IPS-20b (cell line): ENCODE results near the gene EXD3.

Experiments used
- H3K27ac ChIP-seq: one replicate; pipeline ENCODE4 v1.5.1; 2013; ENCODE audit warnings: low read length
- H3K27me3 ChIP-seq: 2 replicates; pipeline ENCODE4 v1.6.1; 2013; ENCODE audit warnings: mild to moderate bottlenecking, low read length, inconsistent platforms; ENCODE audit not compliant: insufficient read depth
- H3K36me3 ChIP-seq: 2 replicates; pipeline ENCODE4 v1.6.1; 2013; ENCODE audit warnings: low read depth, mild to moderate bottlenecking, inconsistent platforms, low read length, moderate library complexity; ENCODE audit not compliant: insufficient read depth
- H3K4me1 ChIP-seq: 2 replicates; pipeline ENCODE4 v1.6.1; 2013; ENCODE audit warnings: mild to moderate bottlenecking, control low read depth, inconsistent platforms, low read length, moderate library complexity; ENCODE audit not compliant: insufficient read depth
- H3K4me3 ChIP-seq: 2 replicates; pipeline ENCODE4 v1.5.1; 2013; ENCODE audit warnings: mild to moderate bottlenecking, low read length, inconsistent platforms
- H3K9ac ChIP-seq: 2 replicates; pipeline ENCODE4 v1.6.1; 2013; ENCODE audit warnings: low read depth, mild to moderate bottlenecking, inconsistent platforms, low read length, moderate library complexity
- H3K9me3 ChIP-seq: 2 replicates; pipeline ENCODE4 v1.6.1; 2013; ENCODE audit warnings: mild to moderate bottlenecking, low read depth, low read length, inconsistent platforms; ENCODE audit not compliant: insufficient read depth

The EXD3 gene

GRCh38 chr9:137307255-137308056 is 115.5 kb downstream of the EXD3 start:
- Histone ChIP-seq H3K4me1 (peaks cover 7% of the 10 kb centered on the region; the same call in 1 of the 2 replicates), H3K36me3 (no peaks in the 10 kb centered on the region), H3K27me3 (peaks cover 16% of the 10 kb centered on the region), H3K27ac (no peak overlapping the region), H3K9ac (no peak overlapping the region), H3K4me3 (no peak overlapping the region), H3K9me3 (no peaks in the 10 kb centered on the region)

GRCh38 chr9:137306850-137307254 is 116.1 kb downstream of the EXD3 start:
- no peak overlapping the region for H3K9ac ChIP-seq
- H3K4me1 ChIP-seq, result peaks cover 7% of the 10 kb centered on the region; the same call in 1 of the 2 replicates

GRCh38 chr9:137306066-137306849 is 116.7 kb downstream of the EXD3 start:
- peaks cover 19% of the 10 kb centered on the region for H3K27me3 ChIP-seq
- peaks cover 7% of the 10 kb centered on the region; the same call in 1 of the 2 replicates for H3K4me1 ChIP-seq
- H3K36me3 ChIP-seq, result no peaks in the 10 kb centered on the region
- no peaks in the 10 kb centered on the region for H3K9me3 ChIP-seq
- no peak overlapping the region for H3K4me3 ChIP-seq
- no peak overlapping the region for H3K27ac ChIP-seq
- no peak overlapping the region for H3K9ac ChIP-seq

More at GRCh38 chr9:137306850-137307254, 116.1 kb downstream of the EXD3 start:
- Histone ChIP-seq H3K36me3 (no peaks in the 10 kb centered on the region), H3K9me3 (no peaks in the 10 kb centered on the region), H3K4me3 (no peak overlapping the region), H3K27me3 (peaks cover 16% of the 10 kb centered on the region), H3K27ac (no peak overlapping the region)

GRCh38 chr9:137305798-137306065 is 117.2 kb downstream of the EXD3 start:
- Histone ChIP-seq H3K27me3 (peaks cover 19% of the 10 kb centered on the region), H3K4me1 (peaks cover 7% of the 10 kb centered on the region; the same call in 1 of the 2 replicates), H3K9ac (no peak overlapping the region), H3K9me3 (no peaks in the 10 kb centered on the region), H3K36me3 (no peaks in the 10 kb centered on the region), H3K27ac (no peak overlapping the region), H3K4me3 (no peak overlapping the region)

- Histone ChIP-seq H3K9ac (no peak overlapping the region), H3K4me3 (no peak overlapping the region), H3K27ac (no peak overlapping the region), H3K4me1 (peaks cover 7% of the 10 kb centered on the region; the same call in 1 of the 2 replicates), H3K27me3 (peaks cover 19% of the 10 kb centered on the region), H3K36me3 (no peaks in the 10 kb centered on the region), H3K9me3 (no peaks in the 10 kb centered on the region)
These were observed 117.7 kb downstream of the EXD3 start for GRCh38 chr9:137305060-137305797.

GRCh38 chr9:137304383-137305059 is 118.4 kb downstream of the EXD3 start:
- Histone ChIP-seq H3K4me1 (peaks cover 7% of the 10 kb centered on the region; the same call in 1 of the 2 replicates), H3K4me3 (no peak overlapping the region), H3K36me3 (no peaks in the 10 kb centered on the region), H3K9me3 (no peaks in the 10 kb centered on the region), H3K27me3 (peaks cover 26% of the 10 kb centered on the region), H3K27ac (no peak overlapping the region), H3K9ac (no peak overlapping the region)

GRCh38 chr9:137303893-137304382 is 119.0 kb downstream of the EXD3 start:
- Histone ChIP-seq H3K4me3 (no peak overlapping the region), H3K9me3 (no peaks in the 10 kb centered on the region), H3K36me3 (no peaks in the 10 kb centered on the region), H3K27ac (no peak overlapping the region), H3K27me3 (peaks cover 32% of the 10 kb centered on the region), H3K4me1 (peaks cover 12% of the 10 kb centered on the region), H3K9ac (no peak overlapping the region)

GRCh38 chr9:137303151-137303892 is 119.6 kb downstream of the EXD3 start:
- Histone ChIP-seq H3K4me3 (peak overlapping the region; percentile 36; the same call in 1 of the 2 replicates), H3K27ac (no peak overlapping the region), H3K27me3 (peaks cover 38% of the 10 kb centered on the region), H3K9ac (no peak overlapping the region), H3K9me3 (no peaks in the 10 kb centered on the region), H3K4me1 (peaks cover 18% of the 10 kb centered on the region), H3K36me3 (no peaks in the 10 kb centered on the region)

- Histone ChIP-seq H3K27me3 (peaks cover 45% of the 10 kb centered on the region), H3K4me3 (peak overlapping the region; percentile 36; the same call in 1 of the 2 replicates), H3K4me1 (peaks cover 24% of the 10 kb centered on the region), H3K9me3 (no peaks in the 10 kb centered on the region), H3K27ac (no peak overlapping the region), H3K36me3 (no peaks in the 10 kb centered on the region), H3K9ac (no peak overlapping the region)
These were observed 120.4 kb downstream of the EXD3 start for GRCh38 chr9:137302449-137303150.

- H3K27ac ChIP-seq, result no peak within 1 kb of the TSS
- no peaks in the 10 kb centered on the region for H3K9me3 ChIP-seq
- peak within 1 kb of the TSS; percentile 95; the same call in 1 of the 2 replicates for H3K9ac ChIP-seq
- H3K36me3 ChIP-seq, result no peaks in the 10 kb centered on the region
- H3K4me1 ChIP-seq, result peaks cover 28% of the 10 kb centered on the region
- H3K4me3 ChIP-seq, result peak within 1 kb of the TSS; percentile 100
- peaks cover 50% of the 10 kb centered on the region for H3K27me3 ChIP-seq
These were observed 120.9 kb downstream of the EXD3 start, which contains the start of gene NRARP for GRCh38 chr9:137302118-137302448. Gene NRARP, minus strand, starts transcription at chr9:137302271. Its CDS starts 343 bp downstream, at chr9:137301928.
